Stimulated activated naive B cell treated with anti-CD40 and anti-IgM and Interleukin-4, amounts not matched to agents 10 μg/mL and 1 μg/mL and 100 μg/mL, for 72 hours (primary cell): ENCODE measurements around the gene SLC38A1.

Experiments
- ATAC-seq, 2 donors: fragments of 150-1000 bp; cut with Tn5 transposase; replicated peaks; 2 replicates each; pipeline ENCODE4 v1.10.0; 2021; ENCODE audit warnings: moderate library complexity in 1 of 2
- DNase-seq: peaks from one replicate; pipeline ENCODE4 v3.0.0; 2021
- H3K27ac Mint-ChIP-seq: one replicate; pipeline ENCODE4 v1.8.0; 2022; ENCODE audit warnings: mild to moderate bottlenecking, mixed read lengths
- H3K27me3 Mint-ChIP-seq, 2 donors: one replicate each; pipeline ENCODE4 v1.8.0; 2022; ENCODE audit warnings: mixed read lengths in 2 of 2
- H3K36me3 Mint-ChIP-seq, 2 donors: one replicate each; pipeline ENCODE4 v1.8.0; 2022; ENCODE audit warnings: mixed read lengths in 2 of 2, mild to moderate bottlenecking in 1 of 2
- H3K4me1 Mint-ChIP-seq, 2 donors: one replicate each; pipeline ENCODE4 v1.8.0; 2022; ENCODE audit warnings: mixed read lengths in 2 of 2, mild to moderate bottlenecking in 1 of 2
- H3K4me3 Mint-ChIP-seq, 2 donors: one replicate each; pipeline ENCODE4 v1.8.0; 2022; ENCODE audit warnings: mild to moderate bottlenecking in 2 of 2, mixed read lengths in 2 of 2, moderate library complexity in 1 of 2
- H3K9me3 Mint-ChIP-seq, 2 donors: one replicate each; pipeline ENCODE4 v1.8.0; 2022; ENCODE audit warnings: mixed read lengths in 2 of 2, mild to moderate bottlenecking in 1 of 2

The SLC38A1 gene

DNA sequence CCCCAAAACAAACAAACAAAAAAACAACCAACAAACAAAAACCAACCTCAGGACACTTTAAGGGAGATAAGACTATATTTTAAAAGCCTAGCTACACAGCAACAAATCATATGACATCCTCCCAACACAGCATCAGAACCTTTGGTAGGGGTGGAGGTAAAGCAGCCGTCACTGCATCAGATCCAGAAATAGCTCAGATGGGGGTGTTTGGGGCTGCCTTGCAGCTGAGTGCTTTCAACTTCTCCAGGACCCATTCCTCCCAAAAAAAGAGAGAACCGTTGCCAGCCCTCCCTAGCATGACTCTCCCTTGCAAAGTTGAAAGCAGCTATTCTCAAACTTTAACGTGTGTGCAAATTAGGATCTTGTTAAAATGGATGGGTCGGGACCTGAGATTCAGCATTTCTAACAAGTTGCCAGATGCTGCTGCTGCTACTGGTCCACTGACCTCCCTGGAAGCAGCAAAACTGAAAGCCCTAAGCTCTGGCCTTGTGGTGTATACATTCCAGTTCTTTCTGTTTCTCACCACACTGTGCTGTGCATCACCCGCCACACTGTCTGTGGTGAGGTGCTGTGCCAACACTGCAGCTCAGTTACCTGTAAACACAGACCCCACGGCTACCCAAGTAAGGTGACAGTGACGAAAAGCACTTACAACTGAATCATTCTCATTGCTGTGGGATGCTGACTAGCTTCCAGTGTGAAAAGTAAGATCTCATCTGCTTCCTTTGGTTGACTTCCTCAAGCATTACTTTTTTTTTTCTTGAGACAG, 54.0 kb downstream of the SLC38A1 start:
- peaks cover 66 to 82% of the 10 kb centered on the region in 2 donors for H3K36me3 Mint-ChIP-seq
- no peaks in the 10 kb centered on the region for H3K27me3 Mint-ChIP-seq
- peaks cover 7 to 9% of the 10 kb centered on the region in 2 donors for H3K9me3 Mint-ChIP-seq
- ATAC-seq (peak; percentile 67), DNase-seq (peak; percentile 72)
- peaks cover 66 to 92% of the 10 kb centered on the region in 2 donors for H3K4me1 Mint-ChIP-seq
- H3K4me3 Mint-ChIP-seq, result peak overlapping the region; percentile 49 to 72
- peak overlapping the region; percentile 96 for H3K27ac Mint-ChIP-seq

GRCh38 chr12:46212108-46212982, 56.5 kb downstream of the SLC38A1 start:
- peaks cover 5 to 9% of the 10 kb centered on the region in 2 donors for H3K9me3 Mint-ChIP-seq
- peak overlapping the region; percentile 29 for H3K4me3 Mint-ChIP-seq
- peaks cover 64 to 92% of the 10 kb centered on the region in 2 donors for H3K4me1 Mint-ChIP-seq
- H3K36me3 Mint-ChIP-seq, result peaks cover 58 to 82% of the 10 kb centered on the region in 2 donors
- no peaks in the 10 kb centered on the region for H3K27me3 Mint-ChIP-seq
- ATAC-seq, result no peak
- peak overlapping the region; percentile 97 for H3K27ac Mint-ChIP-seq
- no peak for DNase-seq

GRCh38 chr12:46210873-46211439, 57.9 kb downstream of the SLC38A1 start:
- H3K27me3 Mint-ChIP-seq, result no peaks in the 10 kb centered on the region
- DNase-seq, result no peak

GRCh38 chr12:46209914-46210872, 58.6 kb downstream of the SLC38A1 start:
- Mint-ChIP-seq H3K9me3 (peaks cover 5 to 9% of the 10 kb centered on the region in 2 donors), H3K27ac (peak overlapping the region; percentile 97), H3K36me3 (peaks cover 57 to 88% of the 10 kb centered on the region in 2 donors), H3K4me3 (peak overlapping the region; percentile 64 to 68), H3K4me1 (peaks cover 59 to 92% of the 10 kb centered on the region in 2 donors), H3K27me3 (no peaks in the 10 kb centered on the region)
- ATAC-seq (peak; percentile 80 to 81), DNase-seq (peak; percentile 77)

More at GRCh38 chr12:46210873-46211439, 57.9 kb downstream of the SLC38A1 start:
- H3K36me3 Mint-ChIP-seq, result peaks cover 60 to 88% of the 10 kb centered on the region in 2 donors
- H3K4me1 Mint-ChIP-seq, result peaks cover 66 to 96% of the 10 kb centered on the region in 2 donors
- no peak for ATAC-seq
- H3K4me3 Mint-ChIP-seq, result peak overlapping the region; percentile 53 to 68
- peaks cover 5 to 9% of the 10 kb centered on the region in 2 donors for H3K9me3 Mint-ChIP-seq
- peak overlapping the region; percentile 97 for H3K27ac Mint-ChIP-seq

DNA sequence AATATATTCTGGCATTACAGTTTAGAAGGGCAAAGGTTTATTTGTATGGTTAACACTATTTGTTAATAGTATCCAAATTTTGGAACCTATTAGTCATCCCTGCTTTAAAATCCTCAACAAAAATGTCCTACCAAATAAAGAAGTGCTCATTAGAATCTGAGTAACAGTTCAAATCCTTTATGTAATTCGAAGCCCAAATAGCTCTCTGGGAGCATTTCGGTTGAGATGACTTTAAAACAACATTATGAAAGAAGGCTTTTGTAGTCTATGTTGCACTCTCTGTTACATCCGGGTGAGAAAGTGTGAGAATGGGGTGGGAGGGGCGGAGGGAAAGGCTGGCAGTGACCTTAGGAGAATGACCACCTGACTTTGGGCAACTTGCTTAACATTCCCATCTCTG, 59.7 kb downstream of the SLC38A1 start:
- ATAC-seq (no peak), DNase-seq (no peak)
- H3K4me1 Mint-ChIP-seq, result peaks cover 53 to 83% of the 10 kb centered on the region in 2 donors
- peaks cover 56 to 87% of the 10 kb centered on the region in 2 donors for H3K36me3 Mint-ChIP-seq
- H3K4me3 Mint-ChIP-seq, result peak overlapping the region; percentile 28 to 68
- H3K9me3 Mint-ChIP-seq, result peaks cover 5 to 9% of the 10 kb centered on the region in 2 donors
- peak overlapping the region; percentile 97 for H3K27ac Mint-ChIP-seq
- no peaks in the 10 kb centered on the region for H3K27me3 Mint-ChIP-seq

- DNase-seq, result no peak
- ATAC-seq, result no peak
- H3K27me3 Mint-ChIP-seq, result no peaks in the 10 kb centered on the region
- peaks cover 5 to 9% of the 10 kb centered on the region in 2 donors for H3K9me3 Mint-ChIP-seq
- peak overlapping the region in 1 of 2 donors; percentile 30 for H3K4me3 Mint-ChIP-seq
- H3K36me3 Mint-ChIP-seq, result peaks cover 58 to 86% of the 10 kb centered on the region in 2 donors
- peaks cover 51 to 80% of the 10 kb centered on the region in 2 donors for H3K4me1 Mint-ChIP-seq
- H3K27ac Mint-ChIP-seq, result peak overlapping the region; percentile 98
Measured at GRCh38 chr12:46208370-46208769, 60.5 kb downstream of the SLC38A1 start.

DNA sequence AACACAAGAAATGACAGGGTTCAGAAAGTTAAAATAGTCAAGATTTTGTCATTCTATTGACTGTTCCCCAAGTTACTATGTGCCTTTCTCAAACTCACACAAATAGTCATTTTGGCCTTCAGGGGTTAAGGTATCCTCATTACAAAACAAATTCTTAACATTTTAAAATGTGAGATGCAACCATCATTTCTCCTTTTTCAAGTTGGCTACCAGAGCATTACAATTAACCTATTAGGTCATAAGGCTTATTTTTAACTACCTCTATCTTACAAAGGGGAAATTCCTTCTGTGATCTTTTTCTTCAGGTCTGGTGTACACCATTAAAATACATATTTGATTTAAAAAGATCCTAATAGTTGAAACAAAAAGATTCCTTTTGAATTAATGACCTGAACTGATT, 61.2 kb downstream of the SLC38A1 start:
- peaks cover 54 to 86% of the 10 kb centered on the region in 2 donors for H3K36me3 Mint-ChIP-seq
- peaks cover 5 to 9% of the 10 kb centered on the region in 2 donors for H3K9me3 Mint-ChIP-seq
- ATAC-seq (peak; percentile 65 to 67), DNase-seq (no peak)
- H3K4me1 Mint-ChIP-seq, result peaks cover 45 to 75% of the 10 kb centered on the region in 2 donors
- peak overlapping the region; percentile 78 to 81 for H3K4me3 Mint-ChIP-seq
- H3K27me3 Mint-ChIP-seq, result no peaks in the 10 kb centered on the region
- H3K27ac Mint-ChIP-seq, result peak overlapping the region; percentile 98

- Mint-ChIP-seq H3K4me3 (peak overlapping the region; percentile 62 to 71), H3K36me3 (peaks cover 51 to 85% of the 10 kb centered on the region in 2 donors), H3K9me3 (peaks cover 3% of the 10 kb centered on the region in 2 donors), H3K4me1 (peaks cover 37 to 67% of the 10 kb centered on the region in 2 donors), H3K27me3 (no peaks in the 10 kb centered on the region), H3K27ac (peak overlapping the region; percentile 98)
- no peak for ATAC-seq
- no peak for DNase-seq
Measured at GRCh38 chr12:46206471-46206870, 62.4 kb downstream of the SLC38A1 start.

GRCh38 chr12:46205294-46205693, 63.5 kb downstream of the SLC38A1 start:
- H3K9me3 Mint-ChIP-seq, result no peaks in the 10 kb centered on the region
- peaks cover 26 to 55% of the 10 kb centered on the region in 2 donors for H3K4me1 Mint-ChIP-seq
- no peaks in the 10 kb centered on the region for H3K27me3 Mint-ChIP-seq
- DNase-seq, result no peak
- H3K36me3 Mint-ChIP-seq, result peaks cover 47 to 78% of the 10 kb centered on the region in 2 donors
- no peak for ATAC-seq
- H3K27ac Mint-ChIP-seq, result no peak overlapping the region
- H3K4me3 Mint-ChIP-seq, result no peak overlapping the region

- Mint-ChIP-seq H3K4me3 (no peak overlapping the region), H3K27ac (peak overlapping the region; percentile 66), H3K27me3 (no peaks in the 10 kb centered on the region), H3K4me1 (peaks cover 10 to 33% of the 10 kb centered on the region in 2 donors), H3K36me3 (peaks cover 65 to 78% of the 10 kb centered on the region in 2 donors), H3K9me3 (no peaks in the 10 kb centered on the region)
- DNase-seq (no peak), ATAC-seq (no peak)
Measured at GRCh38 chr12:46201284-46201789, 67.5 kb downstream of the SLC38A1 start.

DNA sequence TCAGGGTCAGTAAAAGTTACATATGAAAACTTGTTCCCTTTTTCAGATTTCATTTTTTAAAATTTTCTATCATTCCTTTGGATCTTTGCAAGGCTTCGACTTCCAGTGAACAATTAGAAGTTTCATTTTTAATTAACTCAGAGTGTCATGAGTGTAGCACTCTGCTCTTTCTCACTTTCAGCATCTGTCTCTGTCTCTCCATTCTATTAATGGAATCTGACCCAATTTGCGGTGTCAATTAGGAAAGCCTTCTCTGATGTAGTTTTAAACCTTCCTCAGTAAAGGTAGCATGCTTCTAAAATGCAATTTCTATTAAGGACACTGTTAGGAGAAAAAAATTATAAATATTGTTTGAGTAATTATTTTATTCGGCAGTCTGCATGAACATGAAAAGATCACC, 68.3 kb downstream of the SLC38A1 start:
- no peak overlapping the region for H3K27ac Mint-ChIP-seq
- DNase-seq, result no peak
- peaks cover 67 to 78% of the 10 kb centered on the region in 2 donors for H3K36me3 Mint-ChIP-seq
- ATAC-seq, result no peak
- peaks cover 0 to 2% of the 10 kb centered on the region in 2 donors for H3K9me3 Mint-ChIP-seq
- peaks cover 8 to 31% of the 10 kb centered on the region in 2 donors for H3K4me1 Mint-ChIP-seq
- H3K27me3 Mint-ChIP-seq, result no peaks in the 10 kb centered on the region
- H3K4me3 Mint-ChIP-seq, result no peak overlapping the region

DNA sequence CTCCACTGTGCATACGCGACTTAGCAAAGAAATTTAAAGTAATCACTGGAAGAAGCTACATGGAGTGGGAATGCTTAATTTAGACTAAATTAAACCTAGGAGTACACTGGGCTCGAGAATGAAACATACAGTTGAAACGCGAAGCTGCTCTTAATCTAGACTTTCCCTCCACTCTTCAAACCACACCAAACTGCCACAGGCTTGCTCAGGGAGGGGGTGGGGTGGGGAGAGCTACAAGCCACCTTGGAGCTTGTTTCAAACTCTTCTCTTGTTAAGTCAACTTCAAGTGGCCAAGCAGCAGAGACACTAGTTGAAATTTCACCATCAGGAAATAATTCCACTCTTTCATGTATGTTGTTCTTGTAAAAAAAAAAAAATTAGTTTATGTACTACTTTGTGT, 69.9 kb downstream of the SLC38A1 start:
- H3K9me3 Mint-ChIP-seq, result peaks cover 7% of the 10 kb centered on the region in 2 donors
- no peak overlapping the region for H3K27ac Mint-ChIP-seq
- H3K36me3 Mint-ChIP-seq, result peaks cover 75 to 82% of the 10 kb centered on the region in 2 donors
- DNase-seq, result no peak
- H3K27me3 Mint-ChIP-seq, result no peaks in the 10 kb centered on the region
- peaks cover 10 to 44% of the 10 kb centered on the region in 2 donors for H3K4me1 Mint-ChIP-seq
- no peak for ATAC-seq
- H3K4me3 Mint-ChIP-seq, result no peak overlapping the region

DNA sequence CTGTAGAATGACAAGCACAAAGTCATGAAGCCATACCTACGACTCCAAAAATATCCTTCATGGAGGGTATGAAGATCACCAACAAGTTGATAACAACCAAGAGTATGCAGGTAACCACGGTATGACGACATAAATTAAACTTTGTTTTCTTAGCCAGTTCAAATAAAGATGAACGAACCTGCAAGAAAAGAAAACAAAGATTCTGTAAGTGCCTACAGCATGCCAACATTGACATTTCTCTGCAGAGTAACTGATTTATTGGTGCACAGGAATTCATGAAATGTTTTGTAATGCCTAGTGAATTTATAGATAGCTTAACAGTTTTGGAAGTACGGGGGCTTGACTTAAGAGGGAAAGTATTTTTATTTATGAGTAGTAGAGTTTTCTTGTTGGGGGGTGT, 71.0 kb downstream of the SLC38A1 start:
- Mint-ChIP-seq H3K27ac (peak overlapping the region; percentile 70), H3K4me1 (peaks cover 16 to 49% of the 10 kb centered on the region in 2 donors), H3K27me3 (no peaks in the 10 kb centered on the region), H3K36me3 (peaks cover 77 to 84% of the 10 kb centered on the region in 2 donors), H3K9me3 (peaks cover 11 to 13% of the 10 kb centered on the region in 2 donors), H3K4me3 (no peak overlapping the region)
- ATAC-seq (no peak), DNase-seq (no peak)
